Kidney capillary endothelial cell (primary cell): Measurements from ENCODE around the gene WLS.
"Not testable (repeated sequence)": the region's sequence is repeated elsewhere in the genome, so short reads cannot be mapped to it uniquely, and the experiment has no call there.

ENCODE experiments used
- DNase-seq: peaks from one replicate; pipeline ENCODE4 v3.0.0-alpha.2; 2018; ENCODE audit warnings: low spot score

Gene WLS

GRCh38 chr1:68198752-68199151 is 33.6 kb downstream of the WLS start:
- DNase-seq: peak; percentile 74

- no peak for DNase-seq
Measured at GRCh38 chr1:68197891-68198290, 34.4 kb downstream of the WLS start.

GRCh38 chr1:68197461-68197860 is 34.9 kb downstream of the WLS start:
- DNase-seq: no peak

- DNase-seq: no peak
Measured at GRCh38 chr1:68196676-68197075, 35.6 kb downstream of the WLS start.

- DNase-seq: no peak
Measured at GRCh38 chr1:68191717-68192116, 40.6 kb downstream of the WLS start.

- no peak for DNase-seq
Measured at GRCh38 chr1:68188644-68189340, 43.5 kb downstream of the WLS start.

- DNase-seq: no peak
Measured at GRCh38 chr1:68188060-68188538, 44.2 kb downstream of the WLS start.

GRCh38 chr1:68185743-68186142 is 46.6 kb downstream of the WLS start:
- no peak for DNase-seq

GRCh38 chr1:68183895-68184294 is 48.4 kb downstream of the WLS start:
- no peak for DNase-seq

GRCh38 chr1:68181165-68181556 is 51.2 kb downstream of the WLS start:
- DNase-seq: no peak

- DNase-seq: no peak
Measured at GRCh38 chr1:68180441-68181164, 51.7 kb downstream of the WLS start.

- peak; percentile 90 for DNase-seq
Measured at GRCh38 chr1:68178821-68179490, 53.4 kb downstream of the WLS start.

GRCh38 chr1:68175621-68176398 is 56.5 kb downstream of the WLS start:
- DNase-seq: no peak

GRCh38 chr1:68174738-68175113 is 57.6 kb downstream of the WLS start:
- peak; percentile 92 for DNase-seq

GRCh38 chr1:68173936-68174737 is 58.2 kb downstream of the WLS start:
- peak; percentile 83 for DNase-seq

- DNase-seq: no peak
Measured at GRCh38 chr1:68173283-68173935, 58.9 kb downstream of the WLS start.

GRCh38 chr1:68171795-68172194 is 60.5 kb downstream of the WLS start:
- DNase-seq: not testable (repeated sequence)

GRCh38 chr1:68168545-68169171 is 63.7 kb downstream of the WLS start:
- DNase-seq: no peak

- no peak for DNase-seq
Measured at GRCh38 chr1:68167211-68167610, 65.1 kb downstream of the WLS start.

GRCh38 chr1:68166348-68166747 is 66.0 kb downstream of the WLS start:
- DNase-seq: no peak
